ENCODE measurements around the gene CDCA3.
A peak's percentile ranks its signal among the peaks of the same experiment; 100 is the strongest.
"Not testable (repeated sequence)": the region's sequence is repeated elsewhere in the genome, so short reads cannot be mapped to it uniquely, and the experiment has no call there.

The CDCA3 gene

DNA sequence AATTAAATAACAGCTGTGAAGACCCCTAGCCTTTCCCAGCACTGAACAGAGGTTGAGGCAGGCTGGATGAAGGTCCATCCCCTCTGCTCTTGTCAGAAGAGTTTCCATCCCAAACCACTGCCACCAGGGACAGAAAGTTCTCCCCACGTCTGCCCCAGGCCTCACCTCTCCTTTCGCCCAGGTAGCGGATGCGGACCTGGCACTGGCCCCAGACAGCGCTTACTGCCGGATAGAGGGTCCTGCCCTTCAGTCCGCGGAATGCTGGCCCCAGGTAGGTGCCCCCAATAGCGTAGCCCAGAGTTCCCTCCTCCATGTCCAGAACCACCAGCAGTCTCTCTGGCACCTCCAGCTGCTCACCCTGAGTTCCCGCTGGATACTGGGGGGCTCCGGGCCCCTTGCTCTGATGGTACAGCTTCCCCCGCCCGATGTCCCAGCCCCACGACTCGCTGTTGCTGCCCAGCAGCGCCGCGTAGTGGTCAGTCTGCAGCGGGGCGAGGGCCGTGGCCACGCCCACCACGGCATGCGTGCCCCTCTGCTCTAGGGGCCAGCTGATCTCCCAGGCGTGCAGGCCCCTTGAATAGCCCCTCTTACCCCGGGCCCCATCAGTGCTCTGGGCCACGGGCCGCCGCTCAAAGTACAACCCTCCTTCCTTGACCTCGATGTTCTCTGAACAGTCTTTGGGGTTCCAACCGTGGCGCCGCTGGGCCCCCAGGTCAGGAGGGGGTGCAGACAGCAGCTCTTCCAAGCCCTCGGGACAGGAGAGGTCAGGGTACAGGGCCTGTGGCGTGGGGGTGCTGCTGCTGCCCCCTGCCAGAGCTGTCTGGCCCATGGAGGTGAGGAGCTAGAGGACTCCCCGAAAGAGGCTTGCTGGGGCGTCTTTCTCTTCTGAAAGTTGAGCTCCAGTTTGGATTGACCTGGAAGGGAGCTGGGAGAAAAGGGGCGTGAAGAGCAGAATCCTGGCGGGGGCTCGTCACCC, 21.3 kb upstream of the CDCA3 start:
- peak; percentile 77 to 81 for DNase-seq (ENCODE audit: low read depth in 2 of 2)

- no peak for DNase-seq (ENCODE audit: low read depth in 2 of 2)
Measured at GRCh38 chr12:6871052-6871957, 20.2 kb upstream of the CDCA3 start.

GRCh38 chr12:6870304-6870703, 19.2 kb upstream of the CDCA3 start:
- DNase-seq (ENCODE audit: low read depth in 2 of 2) = not testable (repeated sequence)

GRCh38 chr12:6869049-6870021, 18.2 kb upstream of the CDCA3 start:
- peak; percentile 58 to 61 for DNase-seq (ENCODE audit: low read depth in 2 of 2)

DNA sequence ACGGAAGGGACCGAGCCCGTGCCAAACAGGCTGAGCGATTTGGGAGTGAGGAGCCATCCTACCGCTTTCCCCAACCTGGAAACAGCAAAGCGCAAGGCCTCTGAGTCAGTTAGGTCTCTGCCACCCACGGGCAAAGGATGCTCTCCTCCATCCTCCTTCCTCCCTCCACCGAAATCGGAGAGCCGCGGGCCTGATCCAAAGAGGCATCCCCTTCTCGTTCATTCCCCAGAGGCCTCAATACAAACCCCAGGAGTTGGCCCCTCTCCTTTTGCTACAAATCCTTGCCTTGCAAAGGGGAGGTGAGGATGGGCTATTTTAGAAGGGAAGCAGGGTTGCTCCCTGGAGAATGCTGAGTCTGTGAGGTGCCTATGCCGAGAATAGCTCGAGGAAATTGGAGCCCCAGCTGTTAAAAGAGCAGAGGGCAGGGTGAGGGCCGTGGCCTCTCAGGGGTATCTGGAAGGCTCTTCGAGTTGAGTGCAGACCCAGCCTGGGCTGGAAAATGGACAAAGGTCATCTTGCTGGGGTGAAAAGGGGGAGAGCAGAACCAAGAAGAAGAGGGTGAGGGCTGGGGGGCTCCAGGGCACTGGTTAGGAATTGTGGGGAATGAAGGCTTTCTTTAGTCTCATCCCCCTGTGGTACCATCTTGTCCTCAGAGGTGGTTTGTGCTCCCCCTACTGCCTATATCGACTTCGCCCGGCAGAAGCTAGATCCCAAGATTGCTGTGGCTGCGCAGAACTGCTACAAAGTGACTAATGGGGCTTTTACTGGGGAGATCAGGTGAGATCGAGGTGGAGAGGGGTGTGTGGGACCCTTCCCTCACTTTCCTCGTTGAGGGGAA, 17.3 kb upstream of the CDCA3 start:
- DNase-seq (ENCODE audit: low read depth in 2 of 2) = no peak

GRCh38 chr12:6867413-6868210, 16.5 kb upstream of the CDCA3 start, which contains the start of gene TPI1:
Gene TPI1, plus strand, starts transcription at chr12:6867531. Its CDS starts 36 bp downstream, at chr12:6867567.
- peak; percentile 71 to 72 for DNase-seq (ENCODE audit: low read depth in 2 of 2)

- no peak for DNase-seq (ENCODE audit: low read depth in 2 of 2)
Measured at GRCh38 chr12:6866920-6867412, 15.9 kb upstream of the CDCA3 start.

DNA sequence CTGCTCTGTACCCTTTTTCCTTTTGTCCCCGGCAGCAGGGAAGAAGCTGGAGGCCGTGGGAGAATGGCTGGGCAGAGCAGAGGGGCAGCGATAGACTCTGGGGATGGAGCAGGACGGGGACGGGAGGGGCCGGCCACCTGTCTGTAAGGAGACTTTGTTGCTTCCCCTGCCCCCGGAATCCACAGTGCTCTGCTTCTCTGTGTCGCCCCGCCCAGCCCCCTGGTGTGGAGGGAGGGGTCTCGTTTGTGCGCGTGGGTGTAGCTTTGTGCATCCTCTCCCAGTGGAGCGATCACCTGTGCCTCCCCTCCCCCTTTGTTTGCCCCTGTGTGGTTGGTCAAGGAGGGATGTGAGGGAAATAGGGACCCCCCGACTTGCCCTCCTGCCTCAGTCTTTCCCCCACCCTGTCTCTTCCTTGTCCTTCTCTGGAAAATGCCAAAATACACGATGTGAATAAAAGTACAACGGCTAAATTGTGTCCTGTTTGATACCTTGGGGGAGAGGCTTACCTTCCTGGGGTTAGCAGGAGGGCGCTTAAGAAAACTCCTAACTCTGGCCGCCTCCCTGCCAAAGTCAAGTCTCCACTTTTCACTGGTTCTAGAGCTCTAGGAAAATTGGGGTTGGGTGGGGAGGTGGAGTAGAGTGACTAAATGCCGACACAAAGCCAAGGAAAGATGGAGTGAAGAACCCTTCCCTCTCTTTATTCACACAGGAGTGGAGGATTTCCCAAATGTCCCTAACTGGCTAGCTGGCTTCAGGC, 15.3 kb upstream of the CDCA3 start:
- DNase-seq (ENCODE audit: low read depth in 2 of 2) = no peak

DNA sequence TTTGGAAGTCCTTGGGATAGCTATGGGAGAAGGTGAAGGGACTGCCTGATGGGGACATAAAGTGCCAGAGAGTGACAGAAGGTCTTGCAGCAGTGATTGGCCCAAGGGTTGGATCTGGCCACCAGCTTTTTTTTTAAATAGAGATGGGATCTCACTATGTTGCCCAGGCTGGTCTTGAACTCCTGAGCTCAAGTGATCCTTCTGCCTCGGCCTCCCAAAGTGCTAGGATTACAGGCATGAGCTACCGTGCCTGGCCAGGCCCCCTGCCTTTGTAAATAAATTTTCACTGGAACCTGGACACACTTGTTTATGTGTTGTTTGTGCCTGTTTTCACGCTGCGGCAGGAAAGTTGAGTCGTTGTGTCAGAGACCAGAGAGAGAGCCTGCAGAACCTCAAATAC, 14.2 kb upstream of the CDCA3 start:
- not testable (repeated sequence) for DNase-seq (ENCODE audit: low read depth in 2 of 2)

DNA sequence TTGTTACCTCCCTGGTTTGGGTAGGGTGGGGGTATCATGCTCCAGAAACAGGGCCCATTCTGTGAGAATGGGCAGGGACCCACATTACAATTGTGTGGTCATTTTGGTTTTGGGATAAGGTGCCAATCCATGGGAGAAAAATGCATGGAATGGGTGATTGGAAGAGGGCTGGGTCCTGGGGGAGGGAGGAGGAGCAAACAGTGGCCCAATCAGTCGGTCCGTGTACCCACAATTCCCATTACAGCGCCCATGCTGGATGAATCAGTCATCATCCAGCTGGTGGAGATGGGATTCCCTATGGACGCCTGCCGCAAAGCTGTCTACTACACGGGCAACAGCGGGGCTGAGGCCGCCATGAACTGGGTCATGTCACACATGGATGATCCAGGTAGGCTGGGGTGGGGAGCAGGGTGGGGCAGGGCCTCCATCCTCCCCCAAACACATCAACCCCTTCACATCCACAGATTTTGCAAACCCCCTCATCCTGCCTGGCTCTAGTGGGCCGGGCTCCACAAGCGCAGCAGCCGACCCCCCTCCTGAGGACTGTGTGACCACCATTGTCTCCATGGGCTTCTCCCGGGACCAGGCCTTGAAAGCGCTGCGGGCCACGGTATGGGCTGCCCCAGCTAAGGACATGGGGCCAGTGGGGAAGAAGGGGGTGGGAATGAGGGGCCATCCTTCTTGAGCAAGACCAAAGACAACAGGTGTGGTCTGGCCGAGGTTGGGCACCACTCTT, 12.7 kb upstream of the CDCA3 start:
- no peak for DNase-seq (ENCODE audit: low read depth in 2 of 2)

- no peak for DNase-seq (ENCODE audit: low read depth in 2 of 2)
Measured at GRCh38 chr12:6863033-6863432, 11.9 kb upstream of the CDCA3 start.

DNA sequence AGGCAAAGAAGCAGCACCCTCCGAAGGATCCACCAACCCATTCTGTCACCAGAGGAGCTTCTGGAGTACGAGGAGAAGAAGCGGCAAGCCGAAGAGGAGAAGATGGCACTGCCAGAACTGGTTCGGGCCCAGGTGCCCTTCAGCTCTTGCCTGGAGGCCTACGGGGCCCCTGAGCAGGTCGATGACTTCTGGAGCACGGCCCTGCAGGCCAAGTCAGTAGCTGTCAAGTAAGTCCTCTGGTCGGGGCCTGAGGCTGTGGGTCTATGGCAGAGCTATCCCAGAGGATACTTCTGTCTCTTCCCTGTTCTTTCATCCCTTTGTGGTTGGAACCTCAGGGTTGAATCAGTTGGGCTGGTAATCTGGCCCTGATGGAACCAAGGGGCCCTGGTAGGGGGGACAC, 10.3 kb upstream of the CDCA3 start:
- no peak for DNase-seq (ENCODE audit: low read depth in 2 of 2)

DNA sequence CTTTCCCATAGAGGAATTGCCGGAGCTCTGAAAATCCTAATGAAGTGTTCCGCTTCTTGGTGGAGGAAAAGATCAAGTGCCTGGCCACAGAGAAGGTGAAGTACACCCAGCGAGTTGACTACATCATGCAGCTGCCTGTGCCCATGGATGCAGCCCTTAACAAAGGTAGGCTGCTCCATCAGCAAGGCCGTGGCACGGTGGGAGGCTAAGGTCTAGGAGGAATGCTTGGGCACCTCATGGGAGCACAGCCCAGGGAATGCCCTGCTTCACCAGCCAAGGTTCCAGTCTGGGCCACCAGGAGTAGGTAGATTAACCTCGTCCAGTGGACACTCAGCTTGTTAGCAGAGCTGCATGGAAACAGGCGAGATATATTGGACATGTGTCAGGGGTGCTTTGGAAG, 9.9 kb upstream of the CDCA3 start:
- no peak for DNase-seq (ENCODE audit: low read depth in 2 of 2)

GRCh38 chr12:6860116-6860515, 9.0 kb upstream of the CDCA3 start:
- DNase-seq (ENCODE audit: low read depth in 2 of 2) = no peak

GRCh38 chr12:6858799-6859198, 7.7 kb upstream of the CDCA3 start:
- DNase-seq (ENCODE audit: low read depth in 2 of 2) = no peak

GRCh38 chr12:6855322-6855721, 4.2 kb upstream of the CDCA3 start:
- DNase-seq (ENCODE audit: low read depth in 2 of 2) = no peak

GRCh38 chr12:6854036-6854435, 3.0 kb upstream of the CDCA3 start:
- no peak for DNase-seq (ENCODE audit: low read depth in 2 of 2)

DNA sequence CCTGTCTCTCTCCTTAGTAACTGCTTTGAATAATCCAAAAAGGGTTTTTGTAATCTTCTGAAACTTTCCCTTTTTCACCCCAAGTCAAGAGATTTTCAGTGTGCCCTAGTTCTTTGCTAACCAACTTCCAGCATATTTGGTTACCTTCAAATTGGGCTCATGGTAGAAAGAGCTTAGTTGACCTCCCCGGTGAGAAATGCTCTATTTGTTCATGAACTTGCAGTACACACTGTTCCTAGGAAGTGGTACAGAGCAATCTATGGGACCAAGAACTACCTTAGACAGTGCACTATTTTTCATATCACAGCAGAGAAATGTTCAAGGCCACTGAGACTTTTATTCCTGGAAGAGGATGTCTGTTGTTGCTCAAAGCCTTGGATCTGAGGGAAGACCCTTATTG, 2.5 kb upstream of the CDCA3 start:
- no peak for DNase-seq (ENCODE audit: low read depth in 2 of 2)

All from stimulated activated CD8-positive, alpha-beta memory T cell treated with anti-CD3 and anti-CD28 coated beads, Interleukin-15, amount 100 ng/mL, for 48 hours (primary cell).